ENCODE results near the gene PARD6A.
A peak's percentile ranks its signal among the peaks of the same experiment; 100 is the strongest.

PARD6A gene, protein sequence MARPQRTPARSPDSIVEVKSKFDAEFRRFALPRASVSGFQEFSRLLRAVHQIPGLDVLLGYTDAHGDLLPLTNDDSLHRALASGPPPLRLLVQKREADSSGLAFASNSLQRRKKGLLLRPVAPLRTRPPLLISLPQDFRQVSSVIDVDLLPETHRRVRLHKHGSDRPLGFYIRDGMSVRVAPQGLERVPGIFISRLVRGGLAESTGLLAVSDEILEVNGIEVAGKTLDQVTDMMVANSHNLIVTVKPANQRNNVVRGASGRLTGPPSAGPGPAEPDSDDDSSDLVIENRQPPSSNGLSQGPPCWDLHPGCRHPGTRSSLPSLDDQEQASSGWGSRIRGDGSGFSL

DNA sequence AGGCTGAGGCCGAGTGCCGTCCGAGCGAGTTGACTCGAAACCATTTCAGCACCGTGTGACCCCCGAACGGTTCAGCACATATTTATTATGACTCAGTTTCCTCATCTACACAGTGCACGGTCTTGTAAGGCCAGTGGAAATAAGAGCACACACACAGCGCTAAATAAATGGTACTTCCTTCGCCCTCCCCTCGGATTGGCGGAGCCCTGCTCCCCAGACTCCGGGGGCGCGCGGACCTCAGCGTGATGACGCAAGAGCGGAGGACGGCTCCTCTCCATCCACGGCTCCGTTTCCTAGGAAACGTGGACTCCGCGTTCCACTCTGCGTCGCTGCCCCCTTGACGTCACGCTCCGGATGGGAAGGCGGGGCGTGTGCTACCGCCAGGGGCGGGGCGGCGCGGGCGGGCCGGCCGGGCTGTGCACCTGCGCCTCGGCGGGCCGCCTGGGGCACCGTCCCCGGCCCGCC lies at the start of gene PARD6A:
TSS of gene PARD6A (plus strand) at position 397 of the 465 bp plus-strand sequence. CDS start 79 bp downstream, outside the sequence.
- DNase-seq, result peak; percentile 58

DNA sequence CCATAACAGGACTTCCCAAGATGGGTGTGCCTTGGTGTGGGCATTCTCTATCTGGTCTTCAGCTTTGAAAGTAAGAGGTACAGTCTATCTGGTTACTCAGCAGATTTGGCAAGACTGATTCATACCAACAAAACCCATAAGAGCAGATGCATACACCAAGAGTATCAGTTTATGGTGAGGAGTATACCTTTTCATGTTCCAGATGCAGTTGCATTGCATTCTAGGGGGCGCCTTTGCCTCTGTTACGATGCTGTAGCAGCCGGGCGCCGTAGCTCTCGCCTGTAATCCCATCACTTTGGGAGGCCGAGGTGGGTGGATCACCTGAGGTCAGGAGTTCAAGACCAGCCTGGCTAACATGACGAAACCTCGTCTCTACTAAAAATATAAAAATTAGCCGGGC lies 47.0 kb upstream of the PARD6A start:
- DNase-seq, result no peak

DNA sequence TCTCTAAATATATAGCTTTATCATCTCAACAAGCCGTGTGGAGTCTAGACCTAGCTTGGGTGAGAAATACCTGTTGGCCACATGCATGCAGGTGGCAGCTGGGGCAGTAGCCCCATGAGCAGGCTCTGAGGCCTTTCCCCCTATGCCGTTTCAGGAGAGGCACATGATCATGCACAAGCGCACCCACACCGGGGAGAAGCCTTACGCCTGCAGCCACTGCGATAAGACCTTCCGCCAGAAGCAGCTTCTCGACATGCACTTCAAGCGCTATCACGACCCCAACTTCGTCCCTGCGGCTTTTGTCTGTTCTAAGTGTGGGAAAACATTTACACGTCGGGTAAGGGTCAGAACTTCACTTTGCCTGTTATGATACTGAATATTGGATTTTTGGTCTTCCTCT lies 32.5 kb upstream of the PARD6A start:
- no peak for DNase-seq

DNA sequence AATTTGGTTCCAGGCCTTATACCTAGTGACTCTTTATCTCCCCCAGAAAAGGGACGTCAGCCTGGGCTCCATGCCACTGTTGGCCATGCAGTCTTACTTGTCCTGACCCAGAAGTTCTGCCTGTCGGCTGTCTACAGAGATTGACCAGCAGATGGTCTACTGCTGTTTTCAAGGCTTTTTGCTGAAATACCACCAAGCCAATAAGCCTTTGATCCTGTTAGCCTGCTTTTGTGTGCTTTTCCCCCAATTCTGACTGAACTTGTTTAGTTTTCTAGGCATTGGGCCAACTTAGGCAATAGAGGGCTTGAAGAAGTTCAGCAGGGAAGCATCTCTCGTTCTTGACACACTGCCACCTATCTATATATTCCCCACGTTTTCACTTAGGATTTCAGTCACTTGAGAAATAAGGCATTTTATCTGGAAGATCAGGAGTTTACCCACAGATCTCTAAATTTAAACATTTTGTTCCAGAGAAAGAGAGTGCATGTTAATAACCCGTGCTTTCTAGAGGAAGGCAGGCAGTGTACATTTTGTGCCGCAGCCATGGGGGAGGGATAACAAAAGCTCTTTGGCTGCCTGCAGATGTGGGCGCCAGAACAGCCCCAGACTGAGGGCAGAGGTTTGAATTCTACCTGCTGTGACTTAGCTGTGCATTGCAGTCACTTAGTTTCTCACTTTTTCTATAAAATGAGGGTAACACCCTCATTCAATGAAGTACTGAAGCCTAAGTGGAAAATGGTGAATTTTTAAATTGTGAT lies 28.2 kb upstream of the PARD6A start:
- no peak for DNase-seq

GRCh38 chr16:67636713-67637112 lies 24.0 kb upstream of the PARD6A start:
- no peak for DNase-seq

DNA sequence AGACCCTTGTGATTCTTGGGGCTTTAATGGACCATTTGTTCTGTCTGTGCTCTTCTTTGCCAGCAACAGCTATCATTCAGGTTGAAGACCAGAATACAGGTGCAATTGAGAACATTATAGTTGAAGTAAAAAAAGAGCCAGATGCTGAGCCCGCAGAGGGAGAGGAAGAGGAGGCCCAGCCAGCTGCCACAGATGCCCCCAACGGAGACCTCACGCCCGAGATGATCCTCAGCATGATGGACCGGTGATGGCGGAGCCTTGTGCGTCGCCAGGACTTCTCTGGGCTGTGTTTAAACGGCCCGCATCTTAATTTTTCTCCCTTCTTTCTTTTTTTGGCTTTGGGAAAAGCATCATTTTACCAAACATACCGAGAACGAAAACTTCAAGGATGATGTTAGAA lies 23.1 kb upstream of the PARD6A start:
- DNase-seq, result no peak

DNA sequence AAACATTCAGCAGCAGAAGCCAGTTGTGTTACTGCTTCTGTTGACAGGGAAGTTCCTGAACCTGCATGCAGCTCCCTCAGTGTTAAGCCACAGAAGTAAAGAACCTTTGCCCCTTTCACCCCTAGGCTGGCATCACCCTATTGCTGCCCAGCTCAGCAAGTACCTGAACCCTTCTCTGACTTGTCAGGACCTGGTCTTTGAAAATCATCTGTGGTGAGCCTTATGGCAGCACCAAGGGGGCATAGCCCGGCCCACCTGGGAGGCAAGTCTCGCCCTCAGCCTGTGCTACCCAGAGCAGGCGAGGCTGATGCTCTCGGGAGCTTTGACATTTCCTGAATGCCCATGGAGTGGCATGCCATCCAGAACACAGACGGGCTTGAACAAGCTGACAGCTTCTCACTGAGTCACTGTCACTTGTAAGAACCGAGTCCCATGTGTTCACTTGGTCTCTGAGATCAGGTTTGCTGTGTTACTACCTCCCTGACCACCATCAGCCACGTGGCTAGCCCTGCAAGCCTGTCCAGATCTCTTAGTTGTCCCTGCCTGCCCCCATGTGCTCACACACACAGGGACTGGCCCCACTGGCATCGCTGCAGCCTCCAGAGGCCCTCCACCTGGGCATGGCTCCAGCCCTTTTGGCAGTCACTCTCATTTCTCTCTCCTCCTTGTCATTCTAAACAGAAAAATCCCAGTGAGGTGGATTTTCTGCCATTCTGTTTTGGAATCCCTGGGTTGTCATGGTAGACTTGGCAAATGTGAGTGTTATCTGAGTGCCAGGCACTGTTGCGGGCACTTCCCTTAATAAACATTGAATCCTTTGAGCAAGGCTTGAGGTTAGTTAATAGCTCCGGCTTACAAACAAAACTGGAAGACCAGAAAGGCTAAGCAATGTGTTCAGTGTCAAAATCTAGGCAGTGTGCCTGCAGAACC lies 18.7 kb upstream of the PARD6A start:
- no peak for DNase-seq

DNA sequence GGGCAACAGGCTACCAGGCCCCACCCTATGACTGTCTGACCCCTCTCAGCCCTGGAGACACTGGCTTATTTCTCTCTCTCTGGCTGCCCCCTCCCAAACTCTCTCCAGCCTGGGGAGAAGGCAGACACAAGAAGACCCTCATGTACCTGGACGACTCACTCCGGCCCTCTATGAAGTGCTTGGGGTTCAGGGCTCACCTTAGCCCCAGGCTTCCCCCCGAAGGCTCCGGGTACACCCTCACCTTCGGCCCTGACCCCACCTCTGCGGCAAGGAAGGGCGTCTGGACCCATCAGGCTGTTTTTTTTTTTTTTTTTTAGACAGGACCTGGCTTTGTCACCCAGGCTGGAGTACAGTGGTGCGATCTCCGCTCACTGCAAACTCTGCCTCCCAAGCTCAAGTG lies 16.7 kb upstream of the PARD6A start:
- no peak for DNase-seq

DNA sequence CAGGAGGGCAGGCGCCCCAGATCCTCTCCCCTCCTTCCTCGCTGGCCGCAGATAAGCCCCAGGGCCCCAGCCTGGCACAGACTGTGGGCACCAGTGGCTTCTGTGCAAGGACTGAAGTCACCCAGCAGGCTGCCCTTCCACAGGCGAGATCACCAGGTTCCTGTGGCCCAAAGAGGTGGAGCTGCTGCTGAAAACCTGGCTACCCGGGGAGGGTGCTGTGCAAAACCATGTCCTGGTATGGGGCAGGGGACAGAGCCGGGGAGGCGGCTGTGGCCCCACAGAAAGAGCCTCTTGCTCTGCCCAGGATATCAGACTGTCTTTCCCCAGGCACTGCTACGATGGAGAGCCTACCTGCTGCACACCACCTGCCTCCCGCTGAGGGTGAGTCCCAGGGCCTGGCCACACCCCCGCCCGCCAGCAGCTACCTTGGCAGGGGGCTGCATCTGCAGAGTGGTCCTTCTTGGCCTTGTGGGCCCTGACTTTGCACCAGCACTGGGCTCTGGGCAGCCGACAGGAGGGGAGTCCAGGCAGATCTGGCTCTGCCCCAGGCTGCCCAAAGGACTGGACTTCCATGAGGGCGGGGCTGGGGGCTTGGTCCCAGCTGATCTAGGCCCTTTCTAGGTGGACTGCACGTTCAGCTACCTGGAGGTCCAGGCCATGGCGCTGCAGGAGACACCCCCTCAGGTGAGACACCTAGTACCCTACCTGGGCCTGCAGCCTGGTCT lies 15.2 kb upstream of the PARD6A start:
- DNase-seq, result no peak

DNA sequence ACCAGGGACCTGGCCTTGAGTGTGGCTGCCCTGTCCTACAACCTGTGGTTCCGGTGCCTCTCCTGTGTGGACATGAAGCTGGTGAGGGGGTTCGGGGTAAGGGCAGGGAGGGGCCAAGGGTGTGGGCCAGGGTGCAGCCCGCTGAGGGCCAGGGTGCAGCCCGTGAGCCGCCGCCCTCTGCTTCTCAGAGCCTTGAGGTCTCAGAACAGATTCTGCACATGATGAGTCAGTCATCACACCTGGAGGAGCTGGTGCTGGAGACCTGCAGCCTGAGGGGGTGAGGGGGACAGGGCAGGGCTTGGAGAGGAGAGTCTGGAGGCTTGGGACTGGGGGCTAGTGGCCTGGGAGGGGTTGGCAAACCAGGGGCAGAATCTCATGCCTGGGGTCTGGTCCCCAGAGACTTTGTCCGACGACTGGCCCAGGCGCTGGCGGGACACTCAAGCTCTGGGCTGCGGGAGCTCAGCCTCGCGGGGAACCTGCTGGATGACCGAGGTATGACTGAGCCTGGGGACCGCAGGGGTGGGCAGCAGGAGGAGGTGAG lies 13.6 kb upstream of the PARD6A start:
- DNase-seq, result no peak

- DNase-seq, result no peak
Observed at GRCh38 chr16:67647681-67648080, 13.1 kb upstream of the PARD6A start.

DNA sequence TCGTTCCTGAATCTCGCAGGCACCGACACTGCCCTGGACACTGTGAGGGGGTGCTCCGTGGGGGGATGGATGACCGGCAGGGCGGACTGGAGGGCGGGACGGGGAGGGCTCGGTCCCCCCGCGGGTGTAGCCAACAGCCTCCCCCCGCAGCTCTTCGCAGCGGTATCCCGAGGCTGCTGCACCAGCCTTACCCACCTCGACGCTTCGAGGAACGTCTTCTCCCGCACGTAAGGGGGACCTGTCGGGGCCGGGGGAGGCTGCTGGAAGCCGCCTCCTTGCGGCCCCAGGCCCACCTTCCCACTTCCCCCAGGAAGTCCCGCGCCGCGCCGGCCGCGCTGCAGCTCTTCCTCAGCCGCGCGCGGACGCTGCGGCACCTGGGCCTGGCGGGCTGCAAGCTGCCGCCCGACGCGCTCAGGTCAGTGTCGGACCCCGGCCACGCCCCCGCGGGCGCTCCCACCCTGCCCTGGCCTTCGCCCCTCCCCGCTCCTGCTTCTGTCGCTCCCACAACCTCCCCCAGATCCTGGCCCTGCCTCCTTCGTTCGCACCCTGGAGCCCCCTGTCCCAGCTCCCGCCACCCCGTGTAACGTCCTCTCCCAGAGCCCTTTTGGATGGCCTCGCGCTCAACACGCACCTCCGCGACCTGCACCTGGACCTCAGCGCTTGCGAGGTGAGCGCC lies 12.5 kb upstream of the PARD6A start:
- no peak for DNase-seq

DNA sequence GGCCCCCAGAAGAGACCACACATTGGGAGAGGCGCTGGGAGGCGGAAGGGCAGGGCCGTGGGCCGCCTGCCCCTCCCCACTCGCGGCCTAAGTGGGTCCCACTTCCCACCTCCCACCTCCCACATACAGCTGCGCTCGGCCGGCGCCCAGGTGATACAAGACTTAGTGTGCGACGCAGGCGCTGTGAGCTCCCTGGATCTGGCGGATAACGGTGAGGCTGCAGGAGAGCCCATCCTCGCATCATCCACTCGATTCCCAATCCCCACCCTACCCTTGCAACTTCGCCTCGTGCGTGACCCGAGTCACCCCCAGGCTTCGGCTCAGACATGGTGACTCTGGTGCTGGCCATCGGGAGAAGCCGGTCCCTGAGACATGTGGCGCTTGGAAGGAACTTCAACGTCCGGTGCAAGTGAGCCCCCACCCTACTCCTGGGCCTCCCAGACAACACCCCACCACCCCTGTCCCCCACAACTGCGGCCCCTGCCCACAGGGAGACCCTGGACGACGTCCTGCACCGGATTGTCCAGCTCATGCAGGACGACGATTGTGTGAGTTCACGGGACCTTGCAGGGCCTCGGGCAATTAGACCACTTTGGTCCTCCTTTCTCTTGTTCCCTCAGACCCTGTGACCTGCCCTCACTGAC lies 11.9 kb upstream of the PARD6A start:
- no peak for DNase-seq

GRCh38 chr16:67649494-67649931 lies 11.2 kb upstream of the PARD6A start:
- DNase-seq, result no peak

DNA sequence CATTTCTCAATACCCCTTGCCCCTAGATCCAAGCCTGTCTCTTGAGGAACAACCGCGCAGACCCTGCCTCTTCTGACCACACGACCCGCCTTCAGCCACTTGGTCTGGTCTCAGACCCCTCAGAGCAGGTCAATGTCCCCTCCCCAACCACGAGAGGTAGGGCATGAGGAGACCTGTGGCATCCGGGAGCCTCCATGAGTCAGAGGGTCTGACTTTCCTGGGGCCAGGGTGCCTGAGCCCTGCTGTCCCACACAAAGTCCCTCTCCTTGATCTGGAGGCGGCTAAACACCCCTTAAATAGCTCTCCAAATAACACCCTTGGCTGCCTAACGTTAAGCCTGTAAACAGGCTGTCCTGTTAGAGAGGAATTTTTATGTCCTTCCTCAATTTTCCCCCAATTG lies 10.7 kb upstream of the PARD6A start:
- no peak for DNase-seq

GRCh38 chr16:67651039-67651438 lies 9.7 kb upstream of the PARD6A start:
- no peak for DNase-seq

DNA sequence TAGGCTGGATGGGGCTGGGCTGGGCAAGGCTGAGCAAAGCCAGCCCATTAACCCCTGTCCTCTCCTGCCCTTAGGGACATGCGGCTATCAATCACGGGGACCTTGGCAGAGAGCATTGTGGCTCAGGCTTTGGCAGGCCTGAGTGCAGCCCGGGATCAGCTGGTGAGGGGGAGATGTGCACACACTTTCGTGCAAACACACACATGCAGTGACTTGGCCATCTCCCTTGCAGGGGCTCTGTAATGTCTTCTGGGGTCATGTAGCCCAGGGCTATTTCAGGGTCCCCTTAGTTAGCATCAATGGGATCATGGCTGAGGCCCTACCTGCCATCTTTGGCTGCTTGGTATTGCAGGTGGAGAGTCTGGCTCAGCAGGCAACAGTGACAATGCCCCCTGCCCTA lies 8.9 kb upstream of the PARD6A start:
- DNase-seq, result no peak

DNA sequence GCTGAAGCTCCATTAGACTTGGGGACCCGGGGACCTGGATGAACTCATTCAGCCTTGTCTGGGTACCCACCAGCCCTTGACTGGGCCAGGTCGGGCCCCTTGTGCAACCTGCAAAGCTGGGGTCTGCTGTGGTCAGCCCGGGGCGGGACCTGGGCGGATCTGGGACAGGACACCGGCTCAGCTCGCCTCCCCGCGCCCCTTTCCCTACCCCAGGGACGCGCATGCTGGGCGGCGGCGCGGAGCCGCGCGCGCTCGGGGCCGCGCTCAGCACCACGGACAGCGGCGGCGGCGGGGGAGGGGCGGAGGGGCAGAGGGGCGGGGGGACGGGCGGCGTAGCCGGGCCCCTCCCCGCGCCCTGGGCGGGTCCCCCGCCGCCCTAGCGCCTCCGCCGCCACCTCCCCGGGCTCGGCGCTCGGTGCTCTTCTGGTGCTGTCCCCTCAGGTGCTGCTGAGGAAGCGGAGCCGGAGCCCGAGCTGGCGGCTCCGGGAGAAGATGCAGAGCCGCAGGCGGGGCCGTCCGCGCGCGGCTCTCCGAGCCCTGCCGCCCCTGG lies 8.1 kb upstream of the PARD6A start:
- no peak for DNase-seq

GRCh38 chr16:67653128-67653788 lies 7.5 kb upstream of the PARD6A start:
- DNase-seq, result no peak

- DNase-seq, result no peak
Observed at GRCh38 chr16:67653789-67654402, 6.9 kb upstream of the PARD6A start.

Data from cortex of kidney (tissue), 1 donor.